Hepatocyte (in vitro differentiated cells): Measurements from ENCODE around the gene REV3L. TPM values are rescaled to one million over a fixed set of nuclear protein-coding genes. Genes with fewer than 3 reads are reported as not detected.

Source experiments
- DNase-seq: peaks from one replicate; pipeline ENCODE4 v3.0.0-alpha.2; 2016; ENCODE audit warnings: low spot score
- H2AFZ ChIP-seq: fragments of 200-600 bp; sonication (generic); 2 replicates; pipeline ENCODE4 v1.6.0; 2016; ENCODE audit warnings: antibody characterized with exemption, mild to moderate bottlenecking
- H3K27ac ChIP-seq: fragments of 200-600 bp; sonication (generic); 2 replicates; pipeline ENCODE4 v1.5.1; 2016; ENCODE audit warnings: mild to moderate bottlenecking
- H3K27me3 ChIP-seq: fragments of 200-600 bp; sonication (generic); 2 replicates; pipeline ENCODE4 v1.6.1; 2016
- H3K36me3 ChIP-seq: fragments of 200-600 bp; sonication (generic); replicated peaks from 2 replicates; pipeline ENCODE4 v1.5.1; 2016; ENCODE audit warnings: low read depth; ENCODE audit not compliant: insufficient read depth
- H3K4me1 ChIP-seq: fragments of 200-600 bp; sonication (generic); 2 replicates; pipeline ENCODE4 v1.5.1; 2016; ENCODE audit warnings: mild to moderate bottlenecking, moderate library complexity; ENCODE audit not compliant: insufficient read depth
- H3K4me2 ChIP-seq: fragments of 200-600 bp; sonication (generic); 2 replicates; pipeline ENCODE4 v1.6.0; 2016
- H3K4me3 ChIP-seq: fragments of 200-600 bp; sonication (generic); 2 replicates; pipeline ENCODE4 v1.5.1; 2016; ENCODE audit warnings: mild to moderate bottlenecking
- H3K79me2 ChIP-seq: fragments of 200-600 bp; sonication (generic); 2 replicates; pipeline ENCODE4 v1.6.0; 2017; ENCODE audit warnings: mild to moderate bottlenecking
- H3K9me2 ChIP-seq: fragments of 200-600 bp; sonication (generic); replicated peaks from 2 replicates; pipeline ENCODE4 v1.6.0; 2017; ENCODE audit warnings: mild to moderate bottlenecking; ENCODE audit not compliant: insufficient read depth
- H3K9me3 ChIP-seq: fragments of 200-600 bp; sonication (generic); 2 replicates; pipeline ENCODE4 v1.5.1; 2016; ENCODE audit warnings: low read depth, mild to moderate bottlenecking
- H4K20me1 ChIP-seq: fragments of 200-600 bp; sonication (generic); 2 replicates; pipeline ENCODE4 v1.6.0; 2016; ENCODE audit warnings: mild to moderate bottlenecking; ENCODE audit not compliant: insufficient read depth, poor library complexity, severe bottlenecking
- CTCF ChIP-seq: fragments of 200-600 bp; sonication (generic); IDR thresholded peaks from 2 replicates; pipeline ENCODE4 v1.5.1; 2016; ENCODE audit warnings: antibody characterized with exemption, mild to moderate bottlenecking; ENCODE audit not compliant: poor library complexity
- EZH2 ChIP-seq: fragments of 200-600 bp; sonication (generic); IDR thresholded peaks from 2 replicates; pipeline ENCODE4 v1.6.1; 2016; ENCODE audit warnings: antibody characterized with exemption, mild to moderate bottlenecking, borderline replicate concordance
- EZH2phosphoT487 ChIP-seq: fragments of 200-600 bp; sonication (generic); IDR thresholded peaks from one replicate; pipeline ENCODE4 v1.6.1; 2018; ENCODE audit warnings: antibody characterized with exemption, mild to moderate bottlenecking, low read depth, moderate library complexity; ENCODE audit not compliant: unreplicated experiment, severe bottlenecking
- WGBS: methylation state at CpG from one replicate; pipeline ENCODE4 v1.1.6; 2016; ENCODE audit warnings: low lambda C conversion rate; ENCODE audit errors: missing lambda C conversion rate; 5-methylcytosine and 5-hydroxymethylcytosine counted together
- polyA plus RNA-seq: library from polyadenylated mRNA; unstranded; fragments of >200 nt; fragmentation: Nextera tagmentation; extraction: Ambion mirVana; gene quantifications from 2 replicates; pipeline ENCODE4 v1.2.1, GENCODE V29; 2016
- total RNA-seq: library from RNA; depleted of rRNA; stranded (reverse); fragments of >200 nt; gene quantifications from 2 replicates; pipeline ENCODE4 v1.2.3, GENCODE V29; 2014

The REV3L gene
- total and polyA plus RNA-seq, 2 experiments from 2014 or later: 17.6 to 29.4 TPM

DNA sequence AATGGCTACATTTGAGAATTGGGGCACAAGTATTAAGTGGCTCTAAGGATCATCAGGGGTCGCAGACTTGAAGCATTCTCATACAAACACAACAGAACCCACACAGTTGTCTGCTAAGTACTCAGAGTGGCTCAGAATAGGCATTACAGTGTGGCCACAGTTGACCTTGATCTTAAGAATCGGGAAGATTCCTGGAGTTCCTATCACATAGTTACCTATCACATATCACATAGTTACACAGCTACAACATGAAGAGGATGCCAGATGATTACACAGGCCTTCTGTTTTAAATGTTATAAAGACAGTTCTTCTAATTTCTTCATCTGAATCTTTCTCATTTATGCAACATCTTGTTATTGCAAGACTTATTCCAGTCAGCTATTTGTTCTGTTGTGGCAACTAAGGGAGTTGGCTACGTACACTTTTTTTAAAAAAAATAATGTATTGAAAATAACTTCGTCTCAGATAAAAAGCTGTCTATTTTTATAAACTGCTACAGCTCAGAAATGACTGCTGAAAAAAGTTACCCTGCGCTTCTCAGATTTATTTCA lies 129.0 kb downstream of the REV3L start:
- H3K27me3 ChIP-seq: no peaks in the 10 kb centered on the region
- no peaks in the 10 kb centered on the region for H4K20me1 ChIP-seq
- H3K36me3 ChIP-seq: no peaks in the 10 kb centered on the region
- H3K4me1 ChIP-seq: peaks cover 24% of the 10 kb centered on the region
- H2AFZ ChIP-seq: no peak overlapping the region
- 94% methylated on average over 5 of the region's 5 CpGs for WGBS
- no peak overlapping the region for H3K4me2 ChIP-seq
- DNase-seq: no peak
- no peak overlapping the region for H3K27ac ChIP-seq
- H3K79me2 ChIP-seq: no peaks in the 10 kb centered on the region
- no peak overlapping the region for H3K4me3 ChIP-seq
- H3K9me3 ChIP-seq: no peaks in the 10 kb centered on the region
- no peak for TF ChIP-seq CTCF
- no peak for TF ChIP-seq EZH2
- no peak for TF ChIP-seq EZH2phosphoT487
- H3K9me2 ChIP-seq: no peaks in the 10 kb centered on the region

- H4K20me1 ChIP-seq: no peaks in the 10 kb centered on the region
- H2AFZ ChIP-seq: no peak overlapping the region
- H3K9me2 ChIP-seq: no peaks in the 10 kb centered on the region
- TF ChIP-seq EZH2 (no peak), EZH2phosphoT487 (no peak), CTCF (no peak)
- H3K4me1 ChIP-seq: peaks cover 6% of the 10 kb centered on the region
- H3K79me2 ChIP-seq: no peaks in the 10 kb centered on the region
- DNase-seq: peak; percentile 19
- 92% methylated on average over 3 of the region's 3 CpGs for whole genome bisulfite sequencing
- H3K4me3 ChIP-seq: no peak overlapping the region
- H3K36me3 ChIP-seq: no peaks in the 10 kb centered on the region
- H3K9me3 ChIP-seq: no peaks in the 10 kb centered on the region
- H3K27ac ChIP-seq: no peak overlapping the region
- no peak overlapping the region for H3K4me2 ChIP-seq
- H3K27me3 ChIP-seq: no peaks in the 10 kb centered on the region
Observed at GRCh38 chr6:111347589-111347988, 135.4 kb downstream of the REV3L start.

- Histone ChIP-seq H3K4me3 (no peak overlapping the region), H3K79me2 (no peaks in the 10 kb centered on the region), H3K9me3 (no peaks in the 10 kb centered on the region), H3K9me2 (no peaks in the 10 kb centered on the region), H3K36me3 (no peaks in the 10 kb centered on the region), H3K4me1 (peaks cover 2% of the 10 kb centered on the region), H3K27me3 (no peaks in the 10 kb centered on the region), H2AFZ (no peak overlapping the region), H4K20me1 (no peaks in the 10 kb centered on the region), H3K4me2 (no peak overlapping the region), H3K27ac (no peak overlapping the region)
- TF ChIP-seq EZH2 (no peak), EZH2phosphoT487 (no peak), CTCF (no peak)
- no peak for DNase-seq
- 100% methylated on average over 1 of the region's 1 CpG for WGBS
Observed at GRCh38 chr6:111342913-111343312, 140.1 kb downstream of the REV3L start.
